ENCODE data around the gene ZNF787. TPM values are rescaled to one million over a fixed set of nuclear protein-coding genes. Genes with fewer than 3 reads are reported as not detected.

ZNF787 gene
- total and polyA plus RNA-seq, 2 of the 4 experiments (the other 2 are of a cell fraction) = 4.8 to 11.2 TPM

GRCh38 chr19:56094449-56094848 lies 26.6 kb downstream of the ZNF787 start:
- dilution Hi-C loops (cut with HindIII; ENCODE audit: low sequenced_read_pairs, unreplicated experiment) = no loop called here
- CTCF ChIA-PET = no interaction called here
- Histone ChIP-seq H3K36me3 (ENCODE audit: control insufficient read depth, insufficient read depth, low read length) (peaks cover 46% of the 10 kb centered on the region), H2BK5ac (ENCODE audit: low read depth, low read length, poor library complexity, severe bottlenecking) (no peak overlapping the region), H3K9me3 (ENCODE audit: control insufficient read depth, insufficient read depth, low read length) (peaks cover 11% of the 10 kb centered on the region), H3K79me1 (ENCODE audit: low read depth in 1 of 2, low read length in 2 of 2) (peaks cover 23 to 56% of the 10 kb centered on the region in 2 experiments), H2BK20ac (ENCODE audit: low read depth, low read length) (no peak overlapping the region), H4K91ac (ENCODE audit: insufficient read depth, low read depth, low read length) (no peak overlapping the region), H2BK15ac (ENCODE audit: low read depth, low read length) (no peak overlapping the region), H3K4me3 (ENCODE audit: insufficient read depth, low read depth, low read length) (no peak overlapping the region), H3K14ac (replicated peaks; ENCODE audit: low read depth, low read length) (no peak overlapping the region), H3K4me1 (ENCODE audit: control insufficient read depth, insufficient read depth, low read length) (peaks cover 3% of the 10 kb centered on the region; the same call in 1 of the 2 replicates), H2AFZ (replicated peaks; ENCODE audit: low read length, poor library complexity) (no peak overlapping the region), H4K20me1 (ENCODE audit: insufficient read depth, low read length) (peaks cover 45% of the 10 kb centered on the region), H2AK5ac (ENCODE audit: low read depth, low read length) (no peak overlapping the region), H4K5ac (ENCODE audit: low read depth, low read length) (no peak overlapping the region), H3K56ac (ENCODE audit: extremely low read depth, insufficient read depth, low read length) (no peak overlapping the region), H3K27me3 (ENCODE audit: control insufficient read depth, insufficient read depth, low read length) (no peaks in the 10 kb centered on the region), H3K4ac (ENCODE audit: low read depth, low read length) (no peak overlapping the region), H3K4me2 (ENCODE audit: low read depth, low read length) (no peak overlapping the region), H4K8ac (ENCODE audit: low read depth in 2 of 2, low read length in 2 of 2) (no peak overlapping the region), H3K27ac (ENCODE audit: insufficient read depth, low read length) (no peak overlapping the region), H3K9ac (ENCODE audit: low read depth, low read length) (no peak overlapping the region), H2AK9ac (replicated peaks; ENCODE audit: low read depth, low read length, poor library complexity) (no peak overlapping the region), H3K18ac (ENCODE audit: low read depth, low read length) (no peak overlapping the region), H3K9me1 (ENCODE audit: insufficient read depth, low read length) (no peaks in the 10 kb centered on the region), H2BK120ac (ENCODE audit: low read depth, low read length) (no peak overlapping the region), H3K23ac (ENCODE audit: low read depth, low read length) (no peak overlapping the region)
- in situ Hi-C loops (cut with MboI; ENCODE audit: low sequenced_read_pairs) = no loop called here
- TF ChIP-seq USF2 (IDR thresholded peaks at IDR 0.05; ENCODE audit: low read depth, low read length) = no peak
- TF ChIP-seq POLR2A (IDR thresholded peaks at IDR 0.05; ENCODE audit: low read depth, low read length) = no peak
- no peak for TF ChIP-seq CTCF (conservative IDR thresholded peaks at IDR 0.05; ENCODE audit: low read depth, low read length)
- no peak for TF ChIP-seq RAD21 (IDR thresholded peaks at IDR 0.05; ENCODE audit: low read length)
- TF ChIP-seq MAZ (IDR thresholded peaks at IDR 0.05; ENCODE audit: borderline replicate concordance, low read depth, low read length) = no peak
- no peak for TF ChIP-seq MXI1 (IDR thresholded peaks at IDR 0.05; ENCODE audit: borderline replicate concordance, low read depth, low read length)
- TF ChIP-seq MAFK (IDR thresholded peaks at IDR 0.05; ENCODE audit: low read depth, low read length) = no peak
- TF ChIP-seq CEBPB (IDR thresholded peaks at IDR 0.05; ENCODE audit: low read depth, low read length) = no peak
- POLR2A ChIA-PET (ENCODE audit: unreplicated experiment) = no interaction called here
- no TSS peak for BruUV-seq (replicated peaks)
- 100% methylated on average over 1 of the region's 9 CpGs; no CpG with 5 or more reads in 1 of the 2 experiments for WGBS, 2 experiments (ENCODE audit: extremely low coverage in 2 of 2, insufficient read length in 1 of 2)
- ATAC-seq (ENCODE audit: low read depth) = no peak
- intact Hi-C loops (cut with micrococcal nuclease) = no loop called here
- DNase-seq = no peak

Measured in IMR-90 (cell line).